SK-N-SH (cell line): ENCODE results near the gene SLC45A1. TPM values are rescaled to one million over a fixed set of nuclear protein-coding genes. Genes with fewer than 3 reads are reported as not detected.

Experiments
- CTCF ChIA-PET: fragments of 300-600, 350-600 bp; formaldehyde crosslinking; extraction: SDS; loops from one replicate; lab custom pipeline; 2021; lab: Yijun Ruan, JAX
- POLR2A ChIA-PET: fragments of 350-600 bp; sonication (Branson Sonifier 250); formaldehyde crosslinking; extraction: SDS; loops from one replicate; lab custom pipeline; 2020; ENCODE audit warnings: antibody characterized with exemption, inconsistent platforms; lab: Yijun Ruan, JAX
- DNase-seq: peaks from one replicate; pipeline ENCODE4 v3.0.0; 2012
- H2AFZ ChIP-seq: fragments of 200-600 bp; sonication (generic); 2 replicates; pipeline ENCODE4 v1.8.1; 2016; ENCODE audit warnings: antibody characterized with exemption, mild to moderate bottlenecking, low read depth
- H3F3A ChIP-seq: fragments of 200-600 bp; sonication (generic); replicated peaks from 2 replicates; pipeline ENCODE3; 2016; ENCODE audit warnings: antibody characterized with exemption, mild to moderate bottlenecking; ENCODE audit not compliant: insufficient read depth
- H3K27ac ChIP-seq, 2 experiments: fragments of 200-500 bp in 1 of 2; fragments of 200-600 bp in 1 of 2; sonication (Bioruptor generic) in 1 of 2; sonication (generic), shearing (Covaris generic) in 1 of 2; 2 replicates each; pipeline versions ENCODE4 v1.5.1 to v1.6.1; 2014 to 2016; ENCODE audit warnings: low read depth in 2 of 2, inconsistent platforms in 1 of 2, low read length in 1 of 2, mild to moderate bottlenecking in 1 of 2, mixed read lengths in 1 of 2
- H3K27me3 ChIP-seq: fragments of 200-600 bp; sonication (generic), shearing (Covaris generic); 2 replicates; pipeline ENCODE4 v1.6.1; 2016; ENCODE audit warnings: mixed run types; ENCODE audit not compliant: insufficient read depth
- H3K36me3 ChIP-seq, 2 experiments: fragments of 200-500 bp in 1 of 2; fragments of 200-600 bp in 1 of 2; sonication (Bioruptor generic) in 1 of 2; sonication (generic) in 1 of 2; replicated peaks in 1 of 2; 2 replicates each; pipeline versions ENCODE3 to v1.5.1; 2014 to 2016; ENCODE audit warnings: low read length in 1 of 2, mild to moderate bottlenecking in 1 of 2; ENCODE audit not compliant: insufficient read depth in 2 of 2, control insufficient read depth in 1 of 2
- H3K4me1 ChIP-seq, 2 experiments: fragments of 200-500 bp in 1 of 2; fragments of 200-600 bp in 1 of 2; sonication (Bioruptor generic) in 1 of 2; sonication (generic), shearing (Covaris generic) in 1 of 2; 2 replicates each; pipeline versions ENCODE4 v1.5.1 to v1.6.1; 2014 to 2016; ENCODE audit warnings: low read depth in 1 of 2, low read length in 1 of 2, mixed run types in 1 of 2; ENCODE audit not compliant: insufficient read depth in 2 of 2, control insufficient read depth in 1 of 2
- H3K4me2 ChIP-seq: fragments of 200-600 bp; sonication (generic), shearing (Covaris generic); 2 replicates; pipeline ENCODE4 v1.6.1; 2017; ENCODE audit warnings: mixed run types
- H3K4me3 ChIP-seq, 2 experiments: fragments of 200-500 bp in 1 of 2; fragments of 200-600 bp in 1 of 2; sonication (Bioruptor generic) in 1 of 2; sonication (generic), shearing (Covaris generic) in 1 of 2; 2 replicates each; pipeline versions ENCODE4 v1.5.1 to v1.8.1; 2014 to 2016; ENCODE audit warnings: low read depth in 2 of 2, inconsistent platforms in 1 of 2, low read length in 1 of 2, mild to moderate bottlenecking in 1 of 2, mixed read lengths in 1 of 2, moderate library complexity in 1 of 2
- H3K79me2 ChIP-seq: fragments of 200-600 bp; sonication (generic); 2 replicates; pipeline ENCODE4 v1.8.1; 2017; ENCODE audit warnings: mild to moderate bottlenecking; ENCODE audit not compliant: insufficient read depth
- H3K9ac ChIP-seq: fragments of 200-600 bp; sonication (generic); 2 replicates; pipeline ENCODE4 v1.6.1; 2017; ENCODE audit warnings: mixed run types
- H3K9me2 ChIP-seq: fragments of 200-600 bp; sonication (generic); 2 replicates; pipeline ENCODE4 v1.6.1; 2017; ENCODE audit warnings: mixed run types
- H3K9me3 ChIP-seq: fragments of 200-600 bp; sonication (generic); 2 replicates; pipeline ENCODE4 v1.6.1; 2017; ENCODE audit warnings: mixed run types, mild to moderate bottlenecking, moderate library complexity
- H4K20me1 ChIP-seq: fragments of 200-600 bp; sonication (generic); 2 replicates; pipeline ENCODE4 v1.6.1; 2017; ENCODE audit warnings: mild to moderate bottlenecking, mixed run types; ENCODE audit not compliant: insufficient read depth
- CHD2 ChIP-seq: fragments of 150-350 bp; IDR thresholded peaks from 2 replicates; pipeline ENCODE4 v1.6.1; 2018; ENCODE audit warnings: low read length; ENCODE audit not compliant: partially characterized antibody
- ELF1 ChIP-seq: IDR thresholded peaks from 2 replicates; pipeline ENCODE4 v1.4.0; 2012
- FOSL2 ChIP-seq: IDR thresholded peaks from 2 replicates; pipeline ENCODE4 v1.4.0; 2012; ENCODE audit warnings: low read depth, mild to moderate bottlenecking, moderate library complexity, borderline replicate concordance
- FOXJ3 ChIP-seq: sonication (generic); formaldehyde crosslinking; IDR thresholded peaks from 2 replicates; pipeline ENCODE4 v1.5.1; 2020; ENCODE audit warnings: mild to moderate bottlenecking, missing genetic modification reagents
- GABPA ChIP-seq: IDR thresholded peaks from 2 replicates; pipeline ENCODE4 v1.4.0; 2012; ENCODE audit warnings: low read depth, mild to moderate bottlenecking
- GATA2 ChIP-seq: sonication (generic); formaldehyde crosslinking; IDR thresholded peaks from 2 replicates; pipeline ENCODE4 v1.5.0; 2020; ENCODE audit warnings: mild to moderate bottlenecking, missing genetic modification reagents
- IRF3 ChIP-seq: fragments of 150-350 bp; IDR thresholded peaks from 2 replicates; pipeline ENCODE4 v1.6.1; 2016; ENCODE audit warnings: mild to moderate bottlenecking, low read depth, low read length
- MEF2A ChIP-seq: IDR thresholded peaks from 2 replicates; pipeline ENCODE4 v1.4.0; 2012; ENCODE audit warnings: low read depth, borderline replicate concordance
- MXI1 ChIP-seq: IDR thresholded peaks from 2 replicates; pipeline ENCODE4 v1.6.1; 2012; ENCODE audit warnings: mild to moderate bottlenecking, low read depth, low read length, improper control_type of control experiment
- PBX3 ChIP-seq: IDR thresholded peaks from 2 replicates; pipeline ENCODE4; 2012
- POLR2AphosphoS5 ChIP-seq: IDR thresholded peaks from 2 replicates; pipeline ENCODE4 v1.6.1; 2012; ENCODE audit warnings: low read depth, low read length
- RAD21 ChIP-seq: IDR thresholded peaks from 2 replicates; pipeline ENCODE4 v1.6.1; 2012; ENCODE audit warnings: mild to moderate bottlenecking, low read length
- RCOR1 ChIP-seq: fragments of 150-350 bp; IDR thresholded peaks from 2 replicates; pipeline ENCODE4 v1.6.1; 2017; ENCODE audit warnings: antibody characterized with exemption, low read length
- RFX5 ChIP-seq: IDR thresholded peaks from 2 replicates; pipeline ENCODE4 v1.6.1; 2012; ENCODE audit warnings: mild to moderate bottlenecking, improper control_type of control experiment, low read length
- RXRA ChIP-seq: IDR thresholded peaks from 2 replicates; pipeline ENCODE4 v1.4.0; 2012; ENCODE audit warnings: low read depth, mild to moderate bottlenecking, borderline replicate concordance
- SIN3A ChIP-seq: IDR thresholded peaks from 2 replicates; pipeline ENCODE4 v1.6.1; 2012; ENCODE audit warnings: low read depth, mild to moderate bottlenecking, low read length, moderate library complexity, borderline replicate concordance
- YY1 ChIP-seq: IDR thresholded peaks from 2 replicates; pipeline ENCODE4 v1.4.0; 2012; ENCODE audit warnings: low read depth, mild to moderate bottlenecking
- WGBS: methylation state at CpG from one replicate; pipeline ENCODE4 v1.1.6; 2017; ENCODE audit warnings: low lambda C conversion rate; 5-methylcytosine and 5-hydroxymethylcytosine counted together
- polyA plus RNA-seq, 3 experiments: library from polyadenylated mRNA; depleted of rRNA; stranded (reverse); fragments of >200 nt; gene quantifications; 2 replicates each; pipeline ENCODE4 v1.2.3, GENCODE V29; 2012

SLC45A1 gene
- polyA plus RNA-seq, 1 of the 3 experiments (the other 2 are of a cell fraction) = 2.5 TPM

DNA sequence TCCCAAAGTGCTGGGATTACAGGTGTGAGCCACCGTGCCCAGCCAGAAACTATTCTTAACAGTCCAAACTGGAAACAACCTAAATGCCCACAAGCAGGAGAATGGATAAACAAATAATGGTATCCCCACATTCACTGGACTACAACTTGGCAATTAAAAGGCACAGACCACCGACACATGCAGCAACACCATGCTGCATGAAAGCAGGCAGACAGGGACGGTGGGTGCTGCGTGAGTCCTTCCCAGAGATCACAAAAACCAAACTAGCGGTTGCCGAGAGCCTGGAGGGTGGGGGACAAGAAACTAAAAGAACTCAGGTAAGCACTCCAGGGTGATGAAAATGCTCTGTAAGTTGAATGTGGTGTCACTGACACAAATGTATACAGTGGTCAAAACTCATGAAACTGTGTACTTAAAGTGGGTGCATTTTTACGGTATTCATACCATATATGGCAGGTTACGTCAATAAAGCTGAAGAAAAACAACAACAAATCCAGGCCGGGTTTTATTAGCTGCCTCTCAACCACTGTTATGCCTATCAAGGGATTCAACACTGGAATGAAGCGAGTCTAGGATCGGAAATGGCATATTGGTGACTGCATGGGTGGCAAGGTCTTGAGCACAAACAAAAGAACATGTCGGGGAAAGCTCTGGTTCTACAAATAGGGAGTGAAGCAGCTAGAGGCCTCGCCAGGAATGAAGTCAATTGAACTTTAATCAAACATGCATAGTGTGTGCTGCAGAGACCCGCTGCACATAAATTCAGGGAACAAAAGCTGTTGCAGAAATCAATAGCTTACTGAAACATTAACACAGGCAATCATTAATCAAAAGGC lies 52.4 kb downstream of the SLC45A1 start:
- Histone ChIP-seq H3K27ac (peak overlapping the region; percentile 50 to 90; a peak in 2 of 4 replicates), H3K27me3 (no peaks in the 10 kb centered on the region), H3K36me3 (peaks cover under 1 to 12% of the 10 kb centered on the region in 2 experiments), H3K79me2 (peaks cover 55% of the 10 kb centered on the region; the same call in 1 of the 2 replicates), H3K4me2 (no peak overlapping the region; the same call in 1 of the 2 replicates), H3K4me3 (no peak overlapping the region), H3K4me1 (peaks cover 45 to 62% of the 10 kb centered on the region in 2 experiments), H3K9me2 (no peaks in the 10 kb centered on the region), H2AFZ (no peak overlapping the region), H3K9me3 (no peaks in the 10 kb centered on the region), H3K9ac (no peak overlapping the region), H4K20me1 (peaks cover 30% of the 10 kb centered on the region; the same call in 1 of the 2 replicates), H3F3A (peaks cover 13% of the 10 kb centered on the region)
- DNase-seq = no peak
- ChIA-PET POLR2A (no interaction called here), CTCF (interaction anchor here (0.9 to 2.7 kb wide), 3 partner anchors 20 to 356 kb away, joined by 3 to 23 read pairs (median 3); no protein-coding TSS in a partner anchor)
- WGBS = 93% methylated on average over 14 of the region's 14 CpGs
- no peak for TF ChIP-seq IRF3
- no peak for TF ChIP-seq ELF1
- TF ChIP-seq GABPA = no peak
- no peak for TF ChIP-seq RAD21
- TF ChIP-seq CHD2 = no peak
- TF ChIP-seq MXI1 = no peak
- TF ChIP-seq GATA2 (CRISPR knock-in tag) = no peak
- no peak for TF ChIP-seq FOSL2
- no peak for TF ChIP-seq POLR2AphosphoS5
- TF ChIP-seq PBX3 = no peak

DNA sequence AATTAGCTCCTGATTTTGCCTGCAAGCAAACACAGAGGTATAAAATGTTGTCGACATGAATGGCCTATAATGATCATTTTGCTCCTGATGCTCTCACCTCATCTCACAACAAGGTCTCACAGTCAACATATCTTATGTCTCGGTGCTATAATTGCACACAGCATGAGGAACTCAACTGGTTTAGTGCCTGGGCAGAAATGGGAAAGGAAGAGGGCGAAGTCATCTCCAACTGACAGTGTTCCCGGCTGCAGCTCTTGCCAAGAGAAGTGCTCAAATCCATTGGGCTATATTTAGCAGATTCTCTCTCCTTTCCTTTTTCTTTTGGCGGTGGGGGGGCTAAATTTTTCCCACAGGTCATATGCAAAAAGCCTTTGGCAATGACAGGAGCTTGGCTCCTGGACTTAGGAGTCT lies 53.0 kb downstream of the SLC45A1 start:
- 60% methylated on average over 5 of the region's 5 CpGs for WGBS
- TF ChIP-seq MEF2A (no peak), GATA2 (CRISPR knock-in tag) (no peak), IRF3 (no peak), RFX5 (no peak), MXI1 (no peak), YY1 (no peak), RXRA (no peak), SIN3A (no peak), CHD2 (no peak), RAD21 (no peak), FOXJ3 (CRISPR knock-in tag) (no peak), RCOR1 (no peak)
- TF ChIP-seq, all 33 proteins: peak for 0
- no peak for DNase-seq
- Histone ChIP-seq H3K9ac (no peak overlapping the region), H3K4me1 (peaks cover 45 to 62% of the 10 kb centered on the region in 2 experiments), H2AFZ (no peak overlapping the region), H3K9me3 (no peaks in the 10 kb centered on the region), H4K20me1 (peaks cover 30% of the 10 kb centered on the region; the same call in 1 of the 2 replicates), H3F3A (peaks cover 13% of the 10 kb centered on the region), H3K27me3 (no peaks in the 10 kb centered on the region), H3K79me2 (peaks cover 55% of the 10 kb centered on the region; the same call in 1 of the 2 replicates), H3K4me3 (no peak overlapping the region), H3K9me2 (no peaks in the 10 kb centered on the region), H3K27ac (peak overlapping the region; percentile 50 to 90), H3K4me2 (peak overlapping the region; percentile 19; the same call in 1 of the 2 replicates), H3K36me3 (peaks cover 0 to 9% of the 10 kb centered on the region in 2 experiments)
- ChIA-PET CTCF (interaction anchor here (0.9 to 2.7 kb wide), 3 partner anchors 21 to 356 kb away, joined by 3 to 23 read pairs (median 3); no protein-coding TSS in a partner anchor), POLR2A (no interaction called here)
